ENCODE results near the gene MED13L. TPM values are rescaled to one million over a fixed set of nuclear protein-coding genes. Genes with fewer than 3 reads are reported as not detected.

Gene MED13L
- polyA plus RNA-seq, 4 donors, result 9.8 to 74.0 (median 14.3) TPM

GRCh38 chr12:116196752-116197718 is 80.5 kb downstream of the MED13L start:
- 62 to 71% (median 67%) methylated on average over 14 of the region's 14 CpGs for WGBS, 3 donors

GRCh38 chr12:116196226-116196625 is 81.3 kb downstream of the MED13L start:
- DNase-seq (no peak), FAIRE-seq (no peak)
- Histone ChIP-seq H3K36me3 (ENCODE audit: control insufficient read depth in 3 of 3, insufficient read depth in 2 of 3, low read depth in 1 of 3, low read length in 3 of 3) (no peaks in the 10 kb centered on the region), H3K27ac (ENCODE audit: low read depth in 1 of 3, low read length in 2 of 3) (no peak overlapping the region), H3K4me3 (ENCODE audit: low read depth in 1 of 3, low read length in 3 of 3) (no peak overlapping the region), H3K9me3 (ENCODE audit: control insufficient read depth in 2 of 2, insufficient read depth in 1 of 2, low read depth in 1 of 2, low read length in 1 of 2) (no peaks in the 10 kb centered on the region), H3K4me1 (ENCODE audit: control insufficient read depth in 3 of 3, insufficient read depth in 2 of 3, low read depth in 1 of 3, low read length in 2 of 3) (peaks cover 0 to 17% (median 5%) of the 10 kb centered on the region in 3 donors), H3K27me3 (ENCODE audit: control insufficient read depth in 3 of 3, insufficient read depth in 3 of 3, low read length in 3 of 3) (no peaks in the 10 kb centered on the region)
- WGBS, 3 donors, result 13 to 36% (median 19%) methylated on average over 3 of the region's 3 CpGs

More at GRCh38 chr12:116196752-116197718, 80.5 kb downstream of the MED13L start:
- Histone ChIP-seq H3K27me3 (ENCODE audit: control insufficient read depth in 3 of 3, insufficient read depth in 3 of 3, low read length in 3 of 3) (no peaks in the 10 kb centered on the region), H3K36me3 (ENCODE audit: control insufficient read depth in 3 of 3, insufficient read depth in 2 of 3, low read depth in 1 of 3, low read length in 3 of 3) (no peaks in the 10 kb centered on the region), H3K27ac (ENCODE audit: low read depth in 1 of 3, low read length in 2 of 3) (no peak overlapping the region), H3K4me3 (ENCODE audit: low read depth in 1 of 3, low read length in 3 of 3) (no peak overlapping the region), H3K4me1 (ENCODE audit: control insufficient read depth in 3 of 3, insufficient read depth in 2 of 3, low read depth in 1 of 3, low read length in 2 of 3) (peaks cover 0 to 19% (median 5%) of the 10 kb centered on the region in 3 donors), H3K9me3 (ENCODE audit: control insufficient read depth in 2 of 2, insufficient read depth in 1 of 2, low read depth in 1 of 2, low read length in 1 of 2) (no peaks in the 10 kb centered on the region)
- FAIRE-seq (no peak), DNase-seq (peak; percentile 46 to 64)

- Histone ChIP-seq H3K27me3 (ENCODE audit: control insufficient read depth in 3 of 3, insufficient read depth in 3 of 3, low read length in 3 of 3) (no peaks in the 10 kb centered on the region), H3K27ac (ENCODE audit: low read depth in 1 of 3, low read length in 2 of 3) (peak overlapping the region in 1 of 3 donors; percentile 52), H3K4me1 (ENCODE audit: control insufficient read depth in 3 of 3, insufficient read depth in 2 of 3, low read depth in 1 of 3, low read length in 2 of 3) (peaks cover 0 to 14% (median 5%) of the 10 kb centered on the region in 3 donors), H3K36me3 (ENCODE audit: control insufficient read depth in 3 of 3, insufficient read depth in 2 of 3, low read depth in 1 of 3, low read length in 3 of 3) (no peaks in the 10 kb centered on the region), H3K9me3 (ENCODE audit: control insufficient read depth in 2 of 2, insufficient read depth in 1 of 2, low read depth in 1 of 2, low read length in 1 of 2) (no peaks in the 10 kb centered on the region), H3K4me3 (ENCODE audit: low read depth in 1 of 3, low read length in 3 of 3) (no peak overlapping the region)
- WGBS, 3 donors, result 68 to 88% (median 72%) methylated on average over 3 of the region's 3 CpGs
- DNase-seq (no peak), FAIRE-seq (no peak)
These were observed 82.5 kb downstream of the MED13L start for GRCh38 chr12:116194935-116195431.

- Histone ChIP-seq H3K9me3 (ENCODE audit: control insufficient read depth in 2 of 2, insufficient read depth in 1 of 2, low read depth in 1 of 2, low read length in 1 of 2) (no peaks in the 10 kb centered on the region), H3K36me3 (ENCODE audit: control insufficient read depth in 3 of 3, insufficient read depth in 2 of 3, low read depth in 1 of 3, low read length in 3 of 3) (no peaks in the 10 kb centered on the region), H3K27ac (ENCODE audit: low read depth in 1 of 3, low read length in 2 of 3) (no peak overlapping the region), H3K4me1 (ENCODE audit: control insufficient read depth in 3 of 3, insufficient read depth in 2 of 3, low read depth in 1 of 3, low read length in 2 of 3) (peaks cover 0 to 14% (median 9%) of the 10 kb centered on the region in 3 donors), H3K4me3 (ENCODE audit: low read depth in 1 of 3, low read length in 3 of 3) (no peak overlapping the region), H3K27me3 (ENCODE audit: control insufficient read depth in 3 of 3, insufficient read depth in 3 of 3, low read length in 3 of 3) (no peaks in the 10 kb centered on the region)
- DNase-seq (no peak), FAIRE-seq (no peak)
These were observed 87.8 kb downstream of the MED13L start for GRCh38 chr12:116189692-116190091.

GRCh38 chr12:116188581-116188980 is 88.9 kb downstream of the MED13L start:
- H3K9me3 ChIP-seq (ENCODE audit: control insufficient read depth in 2 of 2, insufficient read depth in 1 of 2, low read depth in 1 of 2, low read length in 1 of 2), result no peaks in the 10 kb centered on the region
- FAIRE-seq (no peak), DNase-seq (no peak)
- 68 to 90% (median 78%) methylated on average over 3 of the region's 3 CpGs for WGBS, 3 donors
- H3K27ac ChIP-seq (ENCODE audit: low read depth in 1 of 3, low read length in 2 of 3), result no peak overlapping the region
- no peaks in the 10 kb centered on the region for H3K27me3 ChIP-seq (ENCODE audit: control insufficient read depth in 3 of 3, insufficient read depth in 3 of 3, low read length in 3 of 3)
- no peak overlapping the region for H3K4me3 ChIP-seq (ENCODE audit: low read depth in 1 of 3, low read length in 3 of 3)
- peaks cover 0 to 14% (median 9%) of the 10 kb centered on the region in 3 donors for H3K4me1 ChIP-seq (ENCODE audit: control insufficient read depth in 3 of 3, insufficient read depth in 2 of 3, low read depth in 1 of 3, low read length in 2 of 3)
- no peaks in the 10 kb centered on the region for H3K36me3 ChIP-seq (ENCODE audit: control insufficient read depth in 3 of 3, insufficient read depth in 2 of 3, low read depth in 1 of 3, low read length in 3 of 3)

- Histone ChIP-seq H3K27ac (ENCODE audit: low read depth in 1 of 3, low read length in 2 of 3) (peak overlapping the region in 1 of 3 donors; percentile 25), H3K9me3 (ENCODE audit: control insufficient read depth in 2 of 2, insufficient read depth in 1 of 2, low read depth in 1 of 2, low read length in 1 of 2) (no peaks in the 10 kb centered on the region), H3K27me3 (ENCODE audit: control insufficient read depth in 3 of 3, insufficient read depth in 3 of 3, low read length in 3 of 3) (no peaks in the 10 kb centered on the region), H3K4me1 (ENCODE audit: control insufficient read depth in 3 of 3, insufficient read depth in 2 of 3, low read depth in 1 of 3, low read length in 2 of 3) (peaks cover 0 to 17% (median 14%) of the 10 kb centered on the region in 3 donors), H3K36me3 (ENCODE audit: control insufficient read depth in 3 of 3, insufficient read depth in 2 of 3, low read depth in 1 of 3, low read length in 3 of 3) (no peaks in the 10 kb centered on the region), H3K4me3 (ENCODE audit: low read depth in 1 of 3, low read length in 3 of 3) (no peak overlapping the region)
- 38 to 76% (median 61%) methylated on average over 1 of the region's 1 CpG for WGBS, 3 donors
- DNase-seq, result no peak
- no peak for FAIRE-seq
These were observed 90.4 kb downstream of the MED13L start for GRCh38 chr12:116187151-116187511.

GRCh38 chr12:116186482-116187150 is 90.9 kb downstream of the MED13L start:
- peak; percentile 66 to 72 for DNase-seq
- H3K9me3 ChIP-seq (ENCODE audit: control insufficient read depth in 2 of 2, insufficient read depth in 1 of 2, low read depth in 1 of 2, low read length in 1 of 2), result no peaks in the 10 kb centered on the region
- H3K36me3 ChIP-seq (ENCODE audit: control insufficient read depth in 3 of 3, insufficient read depth in 2 of 3, low read depth in 1 of 3, low read length in 3 of 3), result no peaks in the 10 kb centered on the region
- peaks cover 0 to 17% (median 17%) of the 10 kb centered on the region in 3 donors for H3K4me1 ChIP-seq (ENCODE audit: control insufficient read depth in 3 of 3, insufficient read depth in 2 of 3, low read depth in 1 of 3, low read length in 2 of 3)
- H3K27me3 ChIP-seq (ENCODE audit: control insufficient read depth in 3 of 3, insufficient read depth in 3 of 3, low read length in 3 of 3), result no peaks in the 10 kb centered on the region
- no peak for FAIRE-seq
- 49 to 66% (median 58%) methylated on average over 3 of the region's 3 CpGs for WGBS, 3 donors
- H3K4me3 ChIP-seq (ENCODE audit: low read depth in 1 of 3, low read length in 3 of 3), result no peak overlapping the region
- H3K27ac ChIP-seq (ENCODE audit: low read depth in 1 of 3, low read length in 2 of 3), result peak overlapping the region in 2 of 3 donors; percentile 25 to 61

- WGBS, 3 donors, result 96 to 98% (median 96%) methylated on average over 2 of the region's 2 CpGs
- DNase-seq (no peak), FAIRE-seq (no peak)
- Histone ChIP-seq H3K36me3 (ENCODE audit: control insufficient read depth in 3 of 3, insufficient read depth in 2 of 3, low read depth in 1 of 3, low read length in 3 of 3) (no peaks in the 10 kb centered on the region), H3K4me1 (ENCODE audit: control insufficient read depth in 3 of 3, insufficient read depth in 2 of 3, low read depth in 1 of 3, low read length in 2 of 3) (peaks cover 0 to 19% (median 17%) of the 10 kb centered on the region in 3 donors), H3K27ac (ENCODE audit: low read depth in 1 of 3, low read length in 2 of 3) (no peak overlapping the region), H3K9me3 (ENCODE audit: control insufficient read depth in 2 of 2, insufficient read depth in 1 of 2, low read depth in 1 of 2, low read length in 1 of 2) (no peaks in the 10 kb centered on the region), H3K4me3 (ENCODE audit: low read depth in 1 of 3, low read length in 3 of 3) (no peak overlapping the region), H3K27me3 (ENCODE audit: control insufficient read depth in 3 of 3, insufficient read depth in 3 of 3, low read length in 3 of 3) (no peaks in the 10 kb centered on the region)
These were observed 92.7 kb downstream of the MED13L start for GRCh38 chr12:116184763-116185162.

Measured in small intestine (tissue), 7 donors.